Measurements from ENCODE around the gene GRID1. TPM values are rescaled to one million over a fixed set of nuclear protein-coding genes. Genes with fewer than 3 reads are reported as not detected.

GRID1 gene
- total RNA-seq, 1 experiment from 2014 or later = 5.6 TPM

- no peak overlapping the region for H3K4me3 ChIP-seq (replicated peaks in 1 of 2; ENCODE audit: low read depth in 1 of 2, low read length in 2 of 2)
- ChIA-PET POLR2A (no interaction called here), RAD21 (ENCODE audit: low non-redundant PET in 1 of 2, low total read pairs in 2 of 2, uncharacterized antibody in 2 of 2, unreplicated experiment in 2 of 2) (no interaction called here), CTCF (no interaction called here)
- no peaks in the 10 kb centered on the region for H3K36me3 ChIP-seq (ENCODE audit: control insufficient read depth in 1 of 2, insufficient read depth in 2 of 2, low read length in 2 of 2)
- H3K4me1 ChIP-seq (ENCODE audit: control insufficient read depth in 1 of 2, insufficient read depth in 2 of 2, low read length in 2 of 2) = no peaks in the 10 kb centered on the region; a peak in 1 of 4 replicates
- H3K9me2 ChIP-seq (ENCODE audit: insufficient read depth) = no peaks in the 10 kb centered on the region
- H3K9ac ChIP-seq (ENCODE audit: low read length) = no peak overlapping the region
- no TSS peak for BruUV-seq (replicated peaks)
- no peaks in the 10 kb centered on the region for H3K27me3 ChIP-seq (ENCODE audit: insufficient read depth, low read length)
- intact Hi-C loops (cut with micrococcal nuclease) = no loop called here
- no peaks in the 10 kb centered on the region for H4K20me1 ChIP-seq (ENCODE audit: insufficient read depth)
- H3K27ac ChIP-seq (ENCODE audit: low read depth, low read length) = no peak overlapping the region
- no peak overlapping the region for H3K4me2 ChIP-seq (ENCODE audit: low read length)
- no peak for TF ChIP-seq RAD21 (IDR thresholded peaks at IDR 0.05; ENCODE audit: low read depth)
- TF ChIP-seq, protein P1, sequence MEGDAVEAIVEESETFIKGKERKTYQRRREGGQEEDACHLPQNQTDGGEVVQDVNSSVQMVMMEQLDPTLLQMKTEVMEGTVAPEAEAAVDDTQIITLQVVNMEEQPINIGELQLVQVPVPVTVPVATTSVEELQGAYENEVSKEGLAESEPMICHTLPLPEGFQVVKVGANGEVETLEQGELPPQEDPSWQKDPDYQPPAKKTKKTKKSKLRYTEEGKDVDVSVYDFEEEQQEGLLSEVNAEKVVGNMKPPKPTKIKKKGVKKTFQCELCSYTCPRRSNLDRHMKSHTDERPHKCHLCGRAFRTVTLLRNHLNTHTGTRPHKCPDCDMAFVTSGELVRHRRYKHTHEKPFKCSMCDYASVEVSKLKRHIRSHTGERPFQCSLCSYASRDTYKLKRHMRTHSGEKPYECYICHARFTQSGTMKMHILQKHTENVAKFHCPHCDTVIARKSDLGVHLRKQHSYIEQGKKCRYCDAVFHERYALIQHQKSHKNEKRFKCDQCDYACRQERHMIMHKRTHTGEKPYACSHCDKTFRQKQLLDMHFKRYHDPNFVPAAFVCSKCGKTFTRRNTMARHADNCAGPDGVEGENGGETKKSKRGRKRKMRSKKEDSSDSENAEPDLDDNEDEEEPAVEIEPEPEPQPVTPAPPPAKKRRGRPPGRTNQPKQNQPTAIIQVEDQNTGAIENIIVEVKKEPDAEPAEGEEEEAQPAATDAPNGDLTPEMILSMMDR (IDR thresholded peaks at IDR 0.05 in 2 of 3, conservative IDR thresholded peaks at IDR 0.05 in 1 of 3; ENCODE audit: borderline replicate concordance in 1 of 3, insufficient read depth in 1 of 3, low read depth in 2 of 3, low read length in 2 of 3) = no peak
- no peak for TF ChIP-seq CEBPB (IDR thresholded peaks at IDR 0.05; ENCODE audit: low read depth)
- no peak for TF ChIP-seq EZH2phosphoT487 (IDR thresholded peaks at IDR 0.05; ENCODE audit: borderline replicate concordance)
- H3K9me3 ChIP-seq (ENCODE audit: control insufficient read depth in 1 of 2, insufficient read depth in 1 of 2, low read depth in 1 of 2, low read length in 2 of 2) = no peaks in the 10 kb centered on the region
- no peak overlapping the region for H2AFZ ChIP-seq (ENCODE audit: low read depth, low read length, poor library complexity, severe bottlenecking)
- DNase-seq (ENCODE audit: low read depth, low spot score) (no peak), ATAC-seq (no peak)
- H3K79me2 ChIP-seq (ENCODE audit: insufficient read depth, low read length) = no peaks in the 10 kb centered on the region
Measured at GRCh38 chr10:85614566-85614965, 752.0 kb downstream of the GRID1 start.

DNA sequence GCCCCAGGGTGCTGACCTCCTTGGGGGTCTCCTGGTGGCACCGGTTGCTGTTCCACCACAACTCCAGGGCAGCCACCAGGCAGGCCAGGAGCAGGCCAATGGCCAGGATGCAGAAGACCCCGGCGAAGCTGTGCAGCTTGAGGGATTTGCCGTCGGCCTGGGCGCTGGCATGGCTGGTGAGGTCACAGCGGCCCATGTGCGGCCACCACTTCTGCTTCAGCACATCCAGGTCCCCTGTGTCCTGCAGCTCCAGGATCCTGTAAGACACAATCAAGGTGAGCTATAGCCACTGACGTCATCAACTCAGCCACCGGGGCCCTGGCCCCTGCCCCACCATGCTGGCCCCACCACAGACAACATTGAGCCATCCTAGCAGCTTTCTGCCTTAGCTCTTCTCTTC, 753.2 kb downstream of the GRID1 start:
- no peaks in the 10 kb centered on the region for H4K20me1 ChIP-seq (ENCODE audit: insufficient read depth)
- ATAC-seq (peak; percentile 24; the same call in 1 of the 2 replicates), DNase-seq (ENCODE audit: low read depth, low spot score) (no peak)
- ChIA-PET CTCF (no interaction called here), RAD21 (ENCODE audit: low non-redundant PET in 1 of 2, low total read pairs in 2 of 2, uncharacterized antibody in 2 of 2, unreplicated experiment in 2 of 2) (no interaction called here), POLR2A (no interaction called here)
- H3K9me3 ChIP-seq (ENCODE audit: control insufficient read depth in 1 of 2, insufficient read depth in 1 of 2, low read depth in 1 of 2, low read length in 2 of 2) = no peaks in the 10 kb centered on the region
- no peaks in the 10 kb centered on the region for H3K36me3 ChIP-seq (ENCODE audit: control insufficient read depth in 1 of 2, insufficient read depth in 2 of 2, low read length in 2 of 2)
- no peaks in the 10 kb centered on the region for H3K79me2 ChIP-seq (ENCODE audit: insufficient read depth, low read length)
- H3K4me3 ChIP-seq (replicated peaks in 1 of 2; ENCODE audit: low read depth in 1 of 2, low read length in 2 of 2) = no peak overlapping the region
- H3K4me1 ChIP-seq (ENCODE audit: control insufficient read depth in 1 of 2, insufficient read depth in 2 of 2, low read length in 2 of 2) = no peaks in the 10 kb centered on the region; a peak in 1 of 4 replicates
- H3K9me2 ChIP-seq (ENCODE audit: insufficient read depth) = no peaks in the 10 kb centered on the region
- no peak overlapping the region for H2AFZ ChIP-seq (ENCODE audit: low read depth, low read length, poor library complexity, severe bottlenecking)
- no peak overlapping the region for H3K9ac ChIP-seq (ENCODE audit: low read length)
- intact Hi-C loops (cut with micrococcal nuclease) = no loop called here
- no TSS peak for BruUV-seq (replicated peaks)
- no peak overlapping the region for H3K4me2 ChIP-seq (ENCODE audit: low read length)
- H3K27me3 ChIP-seq (ENCODE audit: insufficient read depth, low read length) = no peaks in the 10 kb centered on the region
- no peak overlapping the region for H3K27ac ChIP-seq (ENCODE audit: low read depth, low read length)
- TF ChIP-seq EZH2phosphoT487 (IDR thresholded peaks at IDR 0.05; ENCODE audit: borderline replicate concordance) (no peak), POLR2AphosphoS5 (IDR thresholded peaks at IDR 0.05; ENCODE audit: low read depth, low read length) (no peak), TCF7L2 (IDR thresholded peaks at IDR 0.05; ENCODE audit: borderline replicate concordance, extremely low read depth, insufficient read depth, insufficient read length) (no peak), ATF3 (IDR thresholded peaks at IDR 0.05) (no peak), YY1 (IDR thresholded peaks at IDR 0.05; ENCODE audit: extremely low read depth, insufficient replicate concordance, low read depth, low read length) (no peak), SP1 (IDR thresholded peaks at IDR 0.05; ENCODE audit: low read depth) (no peak), EGR1 (IDR thresholded peaks at IDR 0.05; ENCODE audit: low read depth) (no peak), SRF (IDR thresholded peaks at IDR 0.05; ENCODE audit: low read depth) (no peak), FOSL1 (IDR thresholded peaks at IDR 0.05; ENCODE audit: low read depth) (no peak)
- TF ChIP-seq, protein P2, sequence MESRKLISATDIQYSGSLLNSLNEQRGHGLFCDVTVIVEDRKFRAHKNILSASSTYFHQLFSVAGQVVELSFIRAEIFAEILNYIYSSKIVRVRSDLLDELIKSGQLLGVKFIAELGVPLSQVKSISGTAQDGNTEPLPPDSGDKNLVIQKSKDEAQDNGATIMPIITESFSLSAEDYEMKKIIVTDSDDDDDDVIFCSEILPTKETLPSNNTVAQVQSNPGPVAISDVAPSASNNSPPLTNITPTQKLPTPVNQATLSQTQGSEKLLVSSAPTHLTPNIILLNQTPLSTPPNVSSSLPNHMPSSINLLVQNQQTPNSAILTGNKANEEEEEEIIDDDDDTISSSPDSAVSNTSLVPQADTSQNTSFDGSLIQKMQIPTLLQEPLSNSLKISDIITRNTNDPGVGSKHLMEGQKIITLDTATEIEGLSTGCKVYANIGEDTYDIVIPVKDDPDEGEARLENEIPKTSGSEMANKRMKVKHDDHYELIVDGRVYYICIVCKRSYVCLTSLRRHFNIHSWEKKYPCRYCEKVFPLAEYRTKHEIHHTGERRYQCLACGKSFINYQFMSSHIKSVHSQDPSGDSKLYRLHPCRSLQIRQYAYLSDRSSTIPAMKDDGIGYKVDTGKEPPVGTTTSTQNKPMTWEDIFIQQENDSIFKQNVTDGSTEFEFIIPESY (IDR thresholded peaks at IDR 0.05; ENCODE audit: extremely low read depth, insufficient replicate concordance, low read length) = no peak

Measured in HCT116 (cell line).